Common myeloid progenitor, CD34-positive (primary cell): ENCODE measurements around the gene ABCA13.

Source experiments
- CTCF ChIA-PET: fragments of 350-600 bp; sonication (Branson Sonifier 250); formaldehyde crosslinking; loops from one replicate; lab custom pipeline; 2021; ENCODE audit warnings: antibody characterized with exemption; lab: Charles Lee
- POLR2A ChIA-PET: fragments of 350-600 bp; sonication (Branson Sonifier 250); formaldehyde crosslinking; loops from one replicate; lab custom pipeline; 2021; ENCODE audit warnings: antibody characterized with exemption; lab: Charles Lee
- DNase-seq, 3 donors: peaks; one replicate each; pipeline versions ENCODE4 v3.0.0 to v3.0.0-alpha.2; 2013
- H3K27ac ChIP-seq, 2 experiments: 1 replicate in 1 of 2; 2 replicates in 1 of 2; pipeline ENCODE4 v1.7.0; 2013; ENCODE audit warnings: inconsistent platforms in 2 of 2, low read length in 2 of 2, mild to moderate bottlenecking in 2 of 2, low read depth in 1 of 2, moderate library complexity in 1 of 2; ENCODE audit not compliant: severe bottlenecking in 2 of 2, insufficient read depth in 1 of 2, poor library complexity in 1 of 2
- H3K27me3 ChIP-seq, 5 experiments: replicated peaks in 2 of 5; 1 replicate in 3 of 5; 2 replicates in 2 of 5; pipeline versions ENCODE4 v1.6.1 to v1.7.0; 2013; ENCODE audit warnings: low read length in 4 of 5, mild to moderate bottlenecking in 2 of 5, moderate library complexity in 2 of 5, inconsistent platforms in 1 of 5; ENCODE audit not compliant: insufficient read depth in 5 of 5, control insufficient read depth in 4 of 5
- H3K36me3 ChIP-seq, 4 experiments: 1 replicate in 2 of 4; 2 replicates in 2 of 4; pipeline versions ENCODE4 v1.6.1 to v1.7.0; 2013; ENCODE audit warnings: low read length in 3 of 4, control low read depth in 1 of 4, mild to moderate bottlenecking in 1 of 4; ENCODE audit not compliant: control insufficient read depth in 4 of 4, insufficient read depth in 4 of 4
- H3K4me1 ChIP-seq, 4 experiments: 1 replicate in 3 of 4; 2 replicates in 1 of 4; pipeline versions ENCODE4 v1.6.1 to v1.7.1; 2013; ENCODE audit warnings: low read length in 3 of 4, mild to moderate bottlenecking in 3 of 4, control low read depth in 1 of 4, inconsistent platforms in 1 of 4, moderate library complexity in 1 of 4; ENCODE audit not compliant: control insufficient read depth in 4 of 4, insufficient read depth in 4 of 4; ENCODE audit errors: control extremely low read depth in 1 of 4
- H3K4me3 ChIP-seq, 7 experiments: 1 replicate in 4 of 7; 2 replicates in 3 of 7; pipeline versions ENCODE4 v1.5.1 to v1.7.0; 2013; ENCODE audit warnings: mild to moderate bottlenecking in 7 of 7, low read length in 6 of 7, moderate library complexity in 6 of 7, inconsistent platforms in 2 of 7, low read depth in 2 of 7, control low read depth in 1 of 7; ENCODE audit not compliant: insufficient read depth in 4 of 7, control insufficient read depth in 1 of 7; ENCODE audit errors: extremely low read depth in 1 of 7
- H3K9me3 ChIP-seq, 5 experiments: 1 replicate in 4 of 5; 2 replicates in 1 of 5; pipeline versions ENCODE4 v1.6.1 to v1.7.1; 2013; ENCODE audit warnings: low read length in 4 of 5, mild to moderate bottlenecking in 2 of 5, inconsistent platforms in 1 of 5, low read depth in 1 of 5, moderate library complexity in 1 of 5; ENCODE audit not compliant: control insufficient read depth in 4 of 5, insufficient read depth in 2 of 5; ENCODE audit errors: control extremely low read depth in 1 of 5
- WGBS: methylation state at CpG from one replicate; pipeline ENCODE4 v1.1.5; 2013; ENCODE audit not compliant: insufficient coverage; 5-methylcytosine and 5-hydroxymethylcytosine counted together

Gene ABCA13

GRCh38 chr7:48158404-48158803, 12.9 kb upstream of the ABCA13 start:
- H3K4me1 ChIP-seq, result no peaks in the 10 kb centered on the region
- H3K27me3 ChIP-seq, result no peaks in the 10 kb centered on the region
- no peaks in the 10 kb centered on the region for H3K36me3 ChIP-seq
- peaks cover 0 to 30% (median 5%) of the 10 kb centered on the region in 5 experiments for H3K9me3 ChIP-seq
- CTCF ChIA-PET, result no interaction called here
- no peak for DNase-seq
- WGBS, result 100% methylated on average over 1 of the region's 2 CpGs
- POLR2A ChIA-PET, result no interaction called here
- no peak overlapping the region for H3K27ac ChIP-seq
- no peak overlapping the region for H3K4me3 ChIP-seq

- 100% methylated on average over 1 of the region's 1 CpG for WGBS
Measured at GRCh38 chr7:48161407-48162125, 9.7 kb upstream of the ABCA13 start.

GRCh38 chr7:48165157-48165556, 6.1 kb upstream of the ABCA13 start:
- 100% methylated on average over 1 of the region's 2 CpGs for WGBS
- Histone ChIP-seq H3K4me3 (no peak overlapping the region), H3K27ac (no peak overlapping the region), H3K27me3 (no peaks in the 10 kb centered on the region), H3K36me3 (no peaks in the 10 kb centered on the region), H3K4me1 (peaks cover 0 to 6% (median 5%) of the 10 kb centered on the region in 4 experiments), H3K9me3 (peaks cover 0 to 29% (median 4%) of the 10 kb centered on the region in 5 experiments)
- POLR2A ChIA-PET, result no interaction called here
- DNase-seq, result no peak
- CTCF ChIA-PET, result interaction anchor here (1.0 kb wide), 1 partner anchor 8 kb away, joined by 3 read pairs; no protein-coding TSS in a partner anchor

More at GRCh38 chr7:48161407-48162125, 9.7 kb upstream of the ABCA13 start:
- H3K27me3 ChIP-seq, result no peaks in the 10 kb centered on the region
- DNase-seq, result no peak
- H3K4me1 ChIP-seq, result no peaks in the 10 kb centered on the region
- CTCF ChIA-PET, result no interaction called here
- POLR2A ChIA-PET, result no interaction called here
- no peaks in the 10 kb centered on the region for H3K36me3 ChIP-seq
- no peak overlapping the region for H3K4me3 ChIP-seq
- peaks cover 0 to 22% (median 3%) of the 10 kb centered on the region in 5 experiments for H3K9me3 ChIP-seq
- no peak overlapping the region for H3K27ac ChIP-seq

- peaks cover 0 to 15% (median 0%) of the 10 kb centered on the region in 5 experiments for H3K9me3 ChIP-seq
- CTCF ChIA-PET, result interaction anchor here (0.9 kb wide), 1 partner anchor 114 kb away, joined by 3 read pairs; no protein-coding TSS in a partner anchor
- 100% methylated on average over 1 of the region's 2 CpGs for WGBS
Measured at GRCh38 chr7:48168159-48168558, 3.1 kb upstream of the ABCA13 start.

GRCh38 chr7:48170506-48170905, 752 bp upstream of the ABCA13 start:
- ChIA-PET POLR2A (no interaction called here), CTCF (interaction anchor here (0.9 kb wide), 1 partner anchor 135 kb away, joined by 3 read pairs; no protein-coding TSS in a partner anchor)
- Histone ChIP-seq H3K4me1 (peaks cover 2 to 17% (median 13%) of the 10 kb centered on the region in 4 experiments), H3K9me3 (peaks cover 0 to 7% (median 0%) of the 10 kb centered on the region in 5 experiments), H3K27ac (no peak overlapping the region), H3K4me3 (peak overlapping the region in 1 of 7 experiments; percentile 3), H3K36me3 (no peaks in the 10 kb centered on the region), H3K27me3 (no peaks in the 10 kb centered on the region)
- peak; percentile 19 to 89 (median 84) for DNase-seq
- 0% methylated on average over 1 of the region's 3 CpGs for WGBS

More at GRCh38 chr7:48168159-48168558, 3.1 kb upstream of the ABCA13 start:
- Histone ChIP-seq H3K4me3 (no peak overlapping the region), H3K27me3 (no peaks in the 10 kb centered on the region), H3K4me1 (peaks cover 2 to 17% (median 13%) of the 10 kb centered on the region in 4 experiments), H3K36me3 (no peaks in the 10 kb centered on the region), H3K27ac (no peak overlapping the region)
- peak; percentile 6 to 34 (median 32) for DNase-seq
- POLR2A ChIA-PET, result no interaction called here

GRCh38 chr7:48173313-48173712, 2.1 kb downstream of the ABCA13 start:
- no peak for DNase-seq
- H3K9me3 ChIP-seq, result peaks cover 0 to 3% (median 0%) of the 10 kb centered on the region in 5 experiments
- peaks cover 2 to 17% (median 13%) of the 10 kb centered on the region in 4 experiments for H3K4me1 ChIP-seq
- H3K27me3 ChIP-seq, result no peaks in the 10 kb centered on the region
- H3K4me3 ChIP-seq, result no peak overlapping the region
- ChIA-PET CTCF (interaction anchor here (1.0 kb wide), 1 partner anchor 44 kb away, joined by 3 read pairs; no protein-coding TSS in a partner anchor), POLR2A (no interaction called here)
- no peaks in the 10 kb centered on the region for H3K36me3 ChIP-seq
- H3K27ac ChIP-seq, result no peak overlapping the region

- peaks cover 0 to 3% (median 0%) of the 10 kb centered on the region in 5 experiments for H3K9me3 ChIP-seq
- no peaks in the 10 kb centered on the region for H3K27me3 ChIP-seq
- H3K27ac ChIP-seq, result no peak overlapping the region
- no peaks in the 10 kb centered on the region for H3K36me3 ChIP-seq
- DNase-seq, result no peak
- peaks cover 2 to 17% (median 13%) of the 10 kb centered on the region in 4 experiments for H3K4me1 ChIP-seq
- POLR2A ChIA-PET, result no interaction called here
- WGBS, result 100% methylated on average over 1 of the region's 1 CpG
- H3K4me3 ChIP-seq, result no peak overlapping the region
- CTCF ChIA-PET, result interaction anchor here (1.0 kb wide), 1 partner anchor 44 kb away, joined by 3 read pairs; no protein-coding TSS in a partner anchor
Measured at GRCh38 chr7:48173756-48174382, 2.6 kb downstream of the ABCA13 start.
